Choroid plexus epithelial cell (primary cell): ENCODE measurements around the gene KRT35.

Experiments
- DNase-seq: peaks from one replicate; pipeline ENCODE4 v3.0.0-alpha.2; 2010; ENCODE audit warnings: low read depth
- H3K4me3 ChIP-seq: 2 replicates; pipeline ENCODE4 v1.5.1; 2011; ENCODE audit warnings: low read depth, mild to moderate bottlenecking, control low read depth, low read length, moderate library complexity
- CTCF ChIP-seq: conservative IDR thresholded peaks from 2 replicates; pipeline ENCODE4 v1.5.1; 2011; ENCODE audit warnings: low read depth, mild to moderate bottlenecking, control low read depth, inconsistent platforms, low read length, moderate library complexity

KRT35 gene

GRCh38 chr17:41523787-41524186 is 42.8 kb upstream of the KRT35 start:
- no peak for DNase-seq
- TF ChIP-seq CTCF, result no peak
- H3K4me3 ChIP-seq, result no peak overlapping the region

- no peak overlapping the region for H3K4me3 ChIP-seq
- no peak for DNase-seq
- TF ChIP-seq CTCF, result no peak
Measured at GRCh38 chr17:41523225-41523593, 42.3 kb upstream of the KRT35 start.

DNA sequence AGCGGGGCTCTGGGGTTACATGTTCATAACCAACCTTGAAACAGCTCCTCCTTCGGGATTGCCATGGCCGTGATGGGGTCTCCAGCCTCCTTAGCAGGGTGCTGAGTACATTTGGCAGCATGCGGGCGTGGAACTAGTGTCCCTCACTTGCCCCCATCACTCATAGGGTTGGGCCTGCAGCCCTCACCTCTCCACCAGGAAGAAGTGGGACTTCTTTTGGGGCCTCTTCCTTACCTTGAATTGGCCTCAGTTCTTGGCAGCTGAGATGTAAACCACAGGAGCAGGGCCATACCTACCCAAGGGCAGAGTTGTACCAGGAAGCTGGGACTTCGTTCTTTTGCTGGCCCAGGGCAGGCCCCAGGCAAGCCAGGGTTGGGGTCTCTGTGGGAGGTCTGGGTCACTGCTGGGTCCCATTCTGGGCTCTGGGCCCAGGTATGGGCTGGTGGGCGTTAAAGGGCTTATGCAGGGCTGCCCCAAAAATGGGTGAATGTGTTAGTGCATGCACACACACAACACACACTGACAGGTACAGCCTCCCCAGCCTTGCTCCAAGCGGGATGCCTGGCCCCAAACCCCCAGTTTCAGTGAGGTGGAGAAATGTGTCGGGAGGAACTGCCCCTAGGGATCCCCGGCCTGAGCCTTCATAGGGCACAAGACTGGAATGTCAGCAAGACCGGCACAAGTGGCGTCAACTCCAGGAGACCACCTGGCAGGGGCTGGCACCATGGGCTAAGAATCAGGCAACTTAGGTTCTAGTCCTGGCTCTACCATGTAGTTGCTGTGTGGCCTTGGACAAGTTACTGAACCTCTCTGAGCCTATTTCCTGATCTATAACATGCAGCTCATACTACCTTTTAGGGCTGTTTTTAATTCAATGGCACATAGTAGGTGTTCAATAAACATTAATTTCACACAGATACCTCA is 41.6 kb upstream of the KRT35 start:
- DNase-seq, result no peak
- no peak for TF ChIP-seq CTCF
- no peak overlapping the region for H3K4me3 ChIP-seq

DNA sequence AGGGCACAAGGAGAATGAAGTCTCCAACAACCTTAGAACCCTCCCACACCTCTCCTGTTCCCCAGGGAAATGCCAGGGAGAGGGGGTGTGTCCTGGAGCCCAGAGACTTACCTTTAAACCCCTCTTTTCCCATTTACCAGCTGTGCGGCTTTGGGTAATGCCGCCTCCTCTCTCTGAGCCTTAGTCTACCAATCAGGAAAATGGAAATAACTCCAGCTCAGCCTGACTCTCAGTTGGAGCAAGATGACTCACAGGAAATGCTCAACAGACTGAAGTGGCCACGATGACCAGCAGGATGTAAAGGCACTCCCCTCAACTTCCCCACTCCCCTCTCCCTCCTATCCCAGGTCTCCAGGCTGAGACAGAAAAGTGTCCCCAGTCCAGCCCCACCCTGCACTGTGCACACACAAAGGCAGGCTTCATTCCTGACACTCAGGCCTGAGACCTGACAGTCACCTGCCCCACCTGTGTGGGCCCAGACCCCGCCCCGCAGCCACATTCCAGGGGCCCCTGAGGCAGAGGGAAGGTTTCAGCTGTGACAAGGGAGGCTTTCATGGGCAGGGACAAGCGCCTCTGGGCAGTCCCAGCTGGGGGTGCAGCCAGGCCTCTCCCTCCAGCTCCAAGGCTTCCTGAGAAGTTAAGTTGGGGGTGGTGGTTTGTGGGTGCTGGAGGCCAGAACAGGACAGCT is 40.8 kb upstream of the KRT35 start:
- peak; percentile 86 for DNase-seq
- TF ChIP-seq CTCF, result peak; percentile 20
- H3K4me3 ChIP-seq, result no peak overlapping the region

GRCh38 chr17:41520821-41521521 is 40.0 kb upstream of the KRT35 start:
- TF ChIP-seq CTCF, result no peak
- DNase-seq, result no peak
- no peak overlapping the region for H3K4me3 ChIP-seq

- no peak overlapping the region for H3K4me3 ChIP-seq
- DNase-seq, result no peak
- TF ChIP-seq CTCF, result no peak
Measured at GRCh38 chr17:41519501-41520224, 38.7 kb upstream of the KRT35 start.
